Measurements from ENCODE around the gene NELFB. TPM values are rescaled to one million over a fixed set of nuclear protein-coding genes. Genes with fewer than 3 reads are reported as not detected.

The NELFB gene
- total RNA-seq, 3 donors from 2014 or later (not counting 1 experiment from before 2014, with no cell fraction given) = 42.9 to 53.8 (median 52.6) TPM

DNA sequence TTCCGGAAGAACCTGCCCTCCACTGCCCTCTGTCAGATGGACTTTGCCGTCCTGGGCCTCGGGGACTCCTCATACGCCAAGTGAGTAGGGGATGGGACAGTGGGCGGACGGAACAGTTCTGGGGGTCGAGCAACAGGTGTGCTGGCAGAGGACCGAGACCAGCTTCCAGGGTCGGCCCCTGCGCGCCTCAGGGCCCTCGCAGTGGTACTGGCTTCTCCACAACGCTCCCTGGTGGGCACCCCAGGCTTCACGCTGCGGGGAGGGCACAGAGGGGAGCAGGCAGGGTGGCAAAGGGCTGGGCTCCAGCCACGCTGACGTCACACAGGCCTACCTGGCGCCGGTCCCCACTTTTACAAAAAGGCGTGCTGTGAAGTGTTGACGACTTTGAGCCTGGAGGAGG lies 42.6 kb upstream of the NELFB start:
- ATAC-seq = no peak
- no peak overlapping the region for H3K4me3 Mint-ChIP-seq
- H3K27me3 ChIP-seq (ENCODE audit: control insufficient read depth, insufficient read depth, low read length) = no peaks in the 10 kb centered on the region
- H3K4me3 ChIP-seq (ENCODE audit: low read length) = no peak overlapping the region
- no peak for DNase-seq
- 94% methylated on average over 21 of the region's 21 CpGs for WGBS (ENCODE audit: insufficient coverage)
- no peak overlapping the region for H3K27ac Mint-ChIP-seq
- no peaks in the 10 kb centered on the region for H3K36me3 Mint-ChIP-seq
- H3K9me3 ChIP-seq (ENCODE audit: control insufficient read depth, insufficient read depth, low read length) = no peaks in the 10 kb centered on the region
- no peaks in the 10 kb centered on the region for H3K36me3 ChIP-seq (ENCODE audit: control insufficient read depth, insufficient read depth, low read length)
- no peaks in the 10 kb centered on the region for H3K4me1 ChIP-seq (ENCODE audit: control insufficient read depth, insufficient read depth, low read length)
- peaks cover 6% of the 10 kb centered on the region in 2 donors for H3K4me1 Mint-ChIP-seq
- no peaks in the 10 kb centered on the region for H3K27me3 Mint-ChIP-seq (ENCODE audit: low read depth in 2 of 2)
- TF ChIP-seq, protein P1, sequence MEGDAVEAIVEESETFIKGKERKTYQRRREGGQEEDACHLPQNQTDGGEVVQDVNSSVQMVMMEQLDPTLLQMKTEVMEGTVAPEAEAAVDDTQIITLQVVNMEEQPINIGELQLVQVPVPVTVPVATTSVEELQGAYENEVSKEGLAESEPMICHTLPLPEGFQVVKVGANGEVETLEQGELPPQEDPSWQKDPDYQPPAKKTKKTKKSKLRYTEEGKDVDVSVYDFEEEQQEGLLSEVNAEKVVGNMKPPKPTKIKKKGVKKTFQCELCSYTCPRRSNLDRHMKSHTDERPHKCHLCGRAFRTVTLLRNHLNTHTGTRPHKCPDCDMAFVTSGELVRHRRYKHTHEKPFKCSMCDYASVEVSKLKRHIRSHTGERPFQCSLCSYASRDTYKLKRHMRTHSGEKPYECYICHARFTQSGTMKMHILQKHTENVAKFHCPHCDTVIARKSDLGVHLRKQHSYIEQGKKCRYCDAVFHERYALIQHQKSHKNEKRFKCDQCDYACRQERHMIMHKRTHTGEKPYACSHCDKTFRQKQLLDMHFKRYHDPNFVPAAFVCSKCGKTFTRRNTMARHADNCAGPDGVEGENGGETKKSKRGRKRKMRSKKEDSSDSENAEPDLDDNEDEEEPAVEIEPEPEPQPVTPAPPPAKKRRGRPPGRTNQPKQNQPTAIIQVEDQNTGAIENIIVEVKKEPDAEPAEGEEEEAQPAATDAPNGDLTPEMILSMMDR (IDR thresholded peaks at IDR 0.05) = no peak
- intact Hi-C loops (cut with micrococcal nuclease) = no loop called here
- no peaks in the 10 kb centered on the region for H3K9me3 Mint-ChIP-seq
- no peak overlapping the region for H3K27ac ChIP-seq (ENCODE audit: low read length)

DNA sequence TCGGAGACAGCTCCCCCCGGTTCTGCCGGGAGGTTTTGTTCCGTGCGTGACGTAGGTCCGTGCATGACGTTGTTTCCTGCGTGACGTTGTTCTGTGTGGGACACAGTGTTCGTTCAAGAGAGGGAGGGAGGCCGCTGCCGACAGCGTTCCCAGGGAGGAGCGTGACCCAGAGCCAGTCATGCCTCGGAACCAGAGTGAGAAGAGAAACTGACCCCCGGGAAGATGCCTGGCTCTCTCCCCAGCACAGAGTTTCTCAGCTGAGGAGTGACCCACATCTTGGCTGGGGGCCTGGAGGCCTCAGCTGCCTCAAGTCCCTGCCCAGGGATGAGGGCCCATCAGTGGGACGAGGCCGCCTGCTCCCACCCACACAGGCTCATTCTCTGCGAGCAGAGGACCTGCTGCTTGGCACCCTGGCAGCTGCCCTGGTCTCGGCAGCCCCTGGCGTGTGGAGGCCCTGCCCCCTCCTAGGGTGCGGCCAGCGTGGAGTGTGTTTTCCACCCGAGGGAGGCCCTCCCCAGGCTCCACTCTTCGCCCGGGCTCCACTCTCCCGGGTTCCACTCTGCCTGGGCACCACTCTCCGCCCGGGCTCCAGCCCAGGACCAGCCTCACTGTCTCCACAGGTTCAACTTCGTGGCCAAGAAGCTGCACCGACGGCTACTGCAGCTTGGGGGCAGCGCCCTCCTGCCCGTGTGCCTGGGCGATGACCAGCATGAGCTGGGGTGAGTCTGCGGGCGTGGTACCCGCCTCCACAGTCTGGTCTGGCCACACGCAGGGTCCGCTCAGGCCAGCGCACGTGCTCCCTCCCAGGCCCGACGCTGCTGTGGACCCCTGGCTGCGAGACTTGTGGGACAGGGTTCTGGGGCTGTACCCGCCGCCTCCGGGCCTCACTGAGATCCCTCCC lies 41.7 kb upstream of the NELFB start:
- no peak for ATAC-seq
- intact Hi-C loops (cut with micrococcal nuclease) = no loop called here
- Mint-ChIP-seq H3K4me1 (peaks cover 3 to 6% of the 10 kb centered on the region in 2 donors), H3K27ac (no peak overlapping the region), H3K36me3 (no peaks in the 10 kb centered on the region), H3K9me3 (no peaks in the 10 kb centered on the region), H3K27me3 (ENCODE audit: low read depth in 2 of 2) (no peaks in the 10 kb centered on the region), H3K4me3 (no peak overlapping the region)
- 95% methylated on average over 49 of the region's 49 CpGs for WGBS (ENCODE audit: insufficient coverage)
- Histone ChIP-seq H3K9me3 (ENCODE audit: control insufficient read depth, insufficient read depth, low read length) (no peaks in the 10 kb centered on the region), H3K27me3 (ENCODE audit: control insufficient read depth, insufficient read depth, low read length) (no peaks in the 10 kb centered on the region), H3K27ac (ENCODE audit: low read length) (no peak overlapping the region), H3K4me3 (ENCODE audit: low read length) (no peak overlapping the region), H3K36me3 (ENCODE audit: control insufficient read depth, insufficient read depth, low read length) (no peaks in the 10 kb centered on the region), H3K4me1 (ENCODE audit: control insufficient read depth, insufficient read depth, low read length) (no peaks in the 10 kb centered on the region)
- TF ChIP-seq, protein P1 (IDR thresholded peaks at IDR 0.05) = no peak
- DNase-seq = no peak

DNA sequence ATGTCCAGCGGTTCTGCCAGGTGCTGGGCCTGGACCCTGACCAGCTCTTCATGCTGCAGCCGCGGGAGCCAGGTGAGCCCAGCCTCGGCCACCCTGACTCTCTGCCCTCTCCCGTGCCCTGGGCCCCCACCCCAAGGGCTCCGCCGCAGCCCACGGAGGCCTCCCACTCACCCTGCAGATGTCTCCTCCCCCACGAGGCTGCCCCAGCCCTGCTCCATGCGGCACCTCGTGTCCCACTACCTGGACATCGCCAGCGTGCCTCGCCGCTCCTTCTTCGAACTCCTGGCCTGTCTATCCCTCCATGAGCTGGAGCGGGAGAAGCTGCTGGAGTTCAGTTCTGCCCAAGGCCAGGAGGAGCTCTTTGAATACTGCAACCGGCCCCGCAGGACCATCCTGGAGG lies 40.5 kb upstream of the NELFB start:
- H3K4me3 ChIP-seq (ENCODE audit: low read length) = no peak overlapping the region
- Mint-ChIP-seq H3K9me3 (no peaks in the 10 kb centered on the region), H3K27me3 (ENCODE audit: low read depth in 2 of 2) (no peaks in the 10 kb centered on the region), H3K4me1 (peaks cover 3 to 6% of the 10 kb centered on the region in 2 donors), H3K27ac (no peak overlapping the region), H3K4me3 (no peak overlapping the region), H3K36me3 (no peaks in the 10 kb centered on the region)
- H3K9me3 ChIP-seq (ENCODE audit: control insufficient read depth, insufficient read depth, low read length) = no peaks in the 10 kb centered on the region
- ATAC-seq = no peak
- 96% methylated on average over 19 of the region's 19 CpGs for WGBS (ENCODE audit: insufficient coverage)
- no peak for DNase-seq
- H3K27ac ChIP-seq (ENCODE audit: low read length) = no peak overlapping the region
- intact Hi-C loops (cut with micrococcal nuclease) = no loop called here
- H3K36me3 ChIP-seq (ENCODE audit: control insufficient read depth, insufficient read depth, low read length) = no peaks in the 10 kb centered on the region
- TF ChIP-seq, protein P1 (IDR thresholded peaks at IDR 0.05) = no peak
- no peaks in the 10 kb centered on the region for H3K4me1 ChIP-seq (ENCODE audit: control insufficient read depth, insufficient read depth, low read length)
- H3K27me3 ChIP-seq (ENCODE audit: control insufficient read depth, insufficient read depth, low read length) = no peaks in the 10 kb centered on the region

Data from natural killer cell (primary cell).